NCI-H345 treated with DMSO at 0.1 percent for 48 hours (cell line): ENCODE measurements around the gene SDK1.
A peak's percentile ranks its signal among the peaks of the same experiment; 100 is the strongest.
"Not testable (repeated sequence)": the region's sequence is repeated elsewhere in the genome, so short reads cannot be mapped to it uniquely, and the experiment has no call there.

Source experiments
- DNase-seq: peaks from one replicate; lab custom pipeline; 2025; ENCODE audit not compliant: unreplicated experiment; lab: John Stamatoyannopoulos, UW

The SDK1 gene

GRCh38 chr7:3712841-3713240 is 411.8 kb downstream of the SDK1 start:
- no peak for DNase-seq

GRCh38 chr7:3721422-3721821 is 420.4 kb downstream of the SDK1 start:
- DNase-seq = no peak

- peak; percentile 59 for DNase-seq
Measured at GRCh38 chr7:3722396-3722922, 421.4 kb downstream of the SDK1 start.

GRCh38 chr7:3725155-3726059 is 424.4 kb downstream of the SDK1 start:
- DNase-seq = no peak

GRCh38 chr7:3730276-3730675 is 429.2 kb downstream of the SDK1 start:
- no peak for DNase-seq

- DNase-seq = no peak
Measured at GRCh38 chr7:3732395-3733005, 431.4 kb downstream of the SDK1 start.

GRCh38 chr7:3733541-3734140 is 432.6 kb downstream of the SDK1 start:
- no peak for DNase-seq

- DNase-seq = no peak
Measured at GRCh38 chr7:3738964-3739363, 437.9 kb downstream of the SDK1 start.

- DNase-seq = no peak
Measured at GRCh38 chr7:3739983-3740382, 438.9 kb downstream of the SDK1 start.

- no peak for DNase-seq
Measured at GRCh38 chr7:3747467-3747866, 446.4 kb downstream of the SDK1 start.

GRCh38 chr7:3748389-3748788 is 447.3 kb downstream of the SDK1 start:
- DNase-seq = no peak

- no peak for DNase-seq
Measured at GRCh38 chr7:3753868-3754267, 452.8 kb downstream of the SDK1 start.

GRCh38 chr7:3754493-3755341 is 453.7 kb downstream of the SDK1 start:
- peak; percentile 63 for DNase-seq

GRCh38 chr7:3755778-3756453 is 454.9 kb downstream of the SDK1 start:
- DNase-seq = not testable (repeated sequence)

GRCh38 chr7:3757059-3757458 is 456.0 kb downstream of the SDK1 start:
- no peak for DNase-seq

GRCh38 chr7:3760651-3761050 is 459.6 kb downstream of the SDK1 start:
- no peak for DNase-seq

GRCh38 chr7:3762146-3762831 is 461.2 kb downstream of the SDK1 start:
- DNase-seq = no peak

- DNase-seq = no peak
Measured at GRCh38 chr7:3767917-3768777, 467.1 kb downstream of the SDK1 start.

- no peak for DNase-seq
Measured at GRCh38 chr7:3771906-3772305, 470.9 kb downstream of the SDK1 start.
